ENCODE measurements around the gene TPST2.

Gene TPST2

GRCh38 chr22:26558248-26558895 is 31.6 kb downstream of the TPST2 start:
- peaks cover 71% of the 10 kb centered on the region for H3K4me1 Mint-ChIP-seq
- H3K4me3 Mint-ChIP-seq = no peak overlapping the region
- no peak for DNase-seq

GRCh38 chr22:26556904-26557303 is 33.0 kb downstream of the TPST2 start:
- no peak overlapping the region for H3K4me3 Mint-ChIP-seq
- peaks cover 56% of the 10 kb centered on the region for H3K4me1 Mint-ChIP-seq
- ATAC-seq (no peak), DNase-seq (no peak)
- peak overlapping the region in 1 of 2 donors; percentile 60 for H3K27ac Mint-ChIP-seq
- H3K9me3 Mint-ChIP-seq = no peaks in the 10 kb centered on the region
- H3K27me3 Mint-ChIP-seq = no peaks in the 10 kb centered on the region

More at GRCh38 chr22:26558248-26558895, 31.6 kb downstream of the TPST2 start:
- no peaks in the 10 kb centered on the region for H3K27me3 Mint-ChIP-seq
- no peaks in the 10 kb centered on the region for H3K9me3 Mint-ChIP-seq
- H3K27ac Mint-ChIP-seq = peak overlapping the region in 1 of 2 donors; percentile 29
- no peak for ATAC-seq

GRCh38 chr22:26555478-26555877 is 34.5 kb downstream of the TPST2 start:
- ATAC-seq (no peak), DNase-seq (no peak)
- H3K27ac Mint-ChIP-seq = no peak overlapping the region
- H3K4me3 Mint-ChIP-seq = no peak overlapping the region
- peaks cover 59% of the 10 kb centered on the region for H3K4me1 Mint-ChIP-seq
- no peaks in the 10 kb centered on the region for H3K27me3 Mint-ChIP-seq
- H3K9me3 Mint-ChIP-seq = no peaks in the 10 kb centered on the region

GRCh38 chr22:26554956-26555355 is 35.0 kb downstream of the TPST2 start:
- ATAC-seq (no peak), DNase-seq (no peak)
- H3K27me3 Mint-ChIP-seq = no peaks in the 10 kb centered on the region
- peaks cover 59% of the 10 kb centered on the region for H3K4me1 Mint-ChIP-seq
- no peak overlapping the region for H3K4me3 Mint-ChIP-seq
- no peaks in the 10 kb centered on the region for H3K9me3 Mint-ChIP-seq
- H3K27ac Mint-ChIP-seq = no peak overlapping the region

GRCh38 chr22:26553056-26553752 is 36.7 kb downstream of the TPST2 start:
- no peak for ATAC-seq
- peak overlapping the region in 1 of 2 donors; percentile 33 for H3K27ac Mint-ChIP-seq
- no peak for DNase-seq
- H3K9me3 Mint-ChIP-seq = no peaks in the 10 kb centered on the region
- peaks cover 51% of the 10 kb centered on the region for H3K4me1 Mint-ChIP-seq
- H3K4me3 Mint-ChIP-seq = no peak overlapping the region
- H3K27me3 Mint-ChIP-seq = no peaks in the 10 kb centered on the region

- Mint-ChIP-seq H3K9me3 (peaks cover 0 to 3% of the 10 kb centered on the region in 2 donors), H3K27ac (no peak overlapping the region), H3K27me3 (no peaks in the 10 kb centered on the region), H3K4me3 (no peak overlapping the region), H3K4me1 (peaks cover 54% of the 10 kb centered on the region)
- ATAC-seq = no peak
- DNase-seq = no peak
These were observed 37.5 kb downstream of the TPST2 start for GRCh38 chr22:26552466-26552865.

- peaks cover 54% of the 10 kb centered on the region for H3K4me1 Mint-ChIP-seq
These were observed 38.4 kb downstream of the TPST2 start for GRCh38 chr22:26551568-26551967.

GRCh38 chr22:26550498-26551033 is 39.4 kb downstream of the TPST2 start:
- no peak overlapping the region for H3K4me3 Mint-ChIP-seq
- ATAC-seq (no peak), DNase-seq (no peak)
- peaks cover 60% of the 10 kb centered on the region for H3K4me1 Mint-ChIP-seq
- no peaks in the 10 kb centered on the region for H3K27me3 Mint-ChIP-seq
- H3K9me3 Mint-ChIP-seq = peaks cover 0 to 13% of the 10 kb centered on the region in 2 donors
- peak overlapping the region in 1 of 2 donors; percentile 86 for H3K27ac Mint-ChIP-seq

More at GRCh38 chr22:26551568-26551967, 38.4 kb downstream of the TPST2 start:
- Mint-ChIP-seq H3K9me3 (peaks cover 0 to 11% of the 10 kb centered on the region in 2 donors), H3K4me3 (no peak overlapping the region), H3K27ac (no peak overlapping the region), H3K27me3 (no peaks in the 10 kb centered on the region)
- DNase-seq (no peak), ATAC-seq (no peak)

- Mint-ChIP-seq H3K4me1 (peaks cover 63% of the 10 kb centered on the region), H3K27ac (peak overlapping the region in 1 of 2 donors; percentile 86), H3K9me3 (peaks cover 0 to 13% of the 10 kb centered on the region in 2 donors), H3K4me3 (no peak overlapping the region), H3K27me3 (no peaks in the 10 kb centered on the region)
- ATAC-seq (no peak), DNase-seq (no peak)
These were observed 39.9 kb downstream of the TPST2 start for GRCh38 chr22:26549902-26550497.

- DNase-seq (no peak), ATAC-seq (no peak)
- Mint-ChIP-seq H3K27ac (no peak overlapping the region), H3K4me1 (peaks cover 65% of the 10 kb centered on the region), H3K4me3 (no peak overlapping the region), H3K27me3 (no peaks in the 10 kb centered on the region), H3K9me3 (peaks cover 0 to 13% of the 10 kb centered on the region in 2 donors)
These were observed 40.9 kb downstream of the TPST2 start for GRCh38 chr22:26548984-26549383.

GRCh38 chr22:26548303-26548702 is 41.6 kb downstream of the TPST2 start:
- Mint-ChIP-seq H3K4me1 (peaks cover 65% of the 10 kb centered on the region), H3K9me3 (peaks cover 0 to 13% of the 10 kb centered on the region in 2 donors), H3K27ac (no peak overlapping the region), H3K27me3 (no peaks in the 10 kb centered on the region), H3K4me3 (no peak overlapping the region)
- DNase-seq = no peak
- no peak for ATAC-seq

- ATAC-seq (no peak), DNase-seq (no peak)
- peaks cover 69% of the 10 kb centered on the region for H3K4me1 Mint-ChIP-seq
- no peaks in the 10 kb centered on the region for H3K27me3 Mint-ChIP-seq
- no peak overlapping the region for H3K27ac Mint-ChIP-seq
- H3K9me3 Mint-ChIP-seq = peaks cover 0 to 13% of the 10 kb centered on the region in 2 donors
- H3K4me3 Mint-ChIP-seq = no peak overlapping the region
These were observed 42.1 kb downstream of the TPST2 start for GRCh38 chr22:26547837-26548236.

- H3K27me3 Mint-ChIP-seq = no peaks in the 10 kb centered on the region
- H3K4me1 Mint-ChIP-seq = peaks cover 73% of the 10 kb centered on the region
- peak overlapping the region; percentile 4 to 72 for H3K27ac Mint-ChIP-seq
- peak overlapping the region; percentile 6 to 62 for H3K4me3 Mint-ChIP-seq
- DNase-seq (peak; percentile 7 to 34), ATAC-seq (peak; percentile 88)
- H3K9me3 Mint-ChIP-seq = peaks cover 0 to 13% of the 10 kb centered on the region in 2 donors
These were observed 42.5 kb downstream of the TPST2 start for GRCh38 chr22:26547426-26547825.

- ATAC-seq = no peak
- H3K9me3 Mint-ChIP-seq = peaks cover 0 to 13% of the 10 kb centered on the region in 2 donors
- H3K4me1 Mint-ChIP-seq = peaks cover 73% of the 10 kb centered on the region
- H3K27me3 Mint-ChIP-seq = no peaks in the 10 kb centered on the region
- no peak for DNase-seq
- peak overlapping the region; percentile 35 to 95 for H3K27ac Mint-ChIP-seq
- peak overlapping the region; percentile 49 to 62 for H3K4me3 Mint-ChIP-seq
These were observed 43.6 kb downstream of the TPST2 start for GRCh38 chr22:26546282-26546681.

GRCh38 chr22:26545827-26546226 is 44.1 kb downstream of the TPST2 start:
- no peak overlapping the region for H3K4me3 Mint-ChIP-seq
- no peak for ATAC-seq

GRCh38 chr22:26545385-26545784 is 44.5 kb downstream of the TPST2 start:
- Mint-ChIP-seq H3K4me3 (no peak overlapping the region), H3K9me3 (peaks cover 0 to 13% of the 10 kb centered on the region in 2 donors), H3K27me3 (no peaks in the 10 kb centered on the region), H3K27ac (peak overlapping the region in 1 of 2 donors; percentile 40), H3K4me1 (peaks cover 68% of the 10 kb centered on the region)
- no peak for DNase-seq
- ATAC-seq = no peak

More at GRCh38 chr22:26545827-26546226, 44.1 kb downstream of the TPST2 start:
- H3K4me1 Mint-ChIP-seq = peaks cover 69% of the 10 kb centered on the region
- peak overlapping the region in 1 of 2 donors; percentile 35 for H3K27ac Mint-ChIP-seq
- no peak for DNase-seq
- peaks cover 0 to 13% of the 10 kb centered on the region in 2 donors for H3K9me3 Mint-ChIP-seq
- no peaks in the 10 kb centered on the region for H3K27me3 Mint-ChIP-seq

All from stimulated activated naive CD8-positive, alpha-beta T cell treated with anti-CD3 and anti-CD28 coated beads, Interleukin-15, amount 100 ng/mL, for 72 hours (primary cell).